ENCODE data around the gene MTM1.

Gene MTM1

DNA sequence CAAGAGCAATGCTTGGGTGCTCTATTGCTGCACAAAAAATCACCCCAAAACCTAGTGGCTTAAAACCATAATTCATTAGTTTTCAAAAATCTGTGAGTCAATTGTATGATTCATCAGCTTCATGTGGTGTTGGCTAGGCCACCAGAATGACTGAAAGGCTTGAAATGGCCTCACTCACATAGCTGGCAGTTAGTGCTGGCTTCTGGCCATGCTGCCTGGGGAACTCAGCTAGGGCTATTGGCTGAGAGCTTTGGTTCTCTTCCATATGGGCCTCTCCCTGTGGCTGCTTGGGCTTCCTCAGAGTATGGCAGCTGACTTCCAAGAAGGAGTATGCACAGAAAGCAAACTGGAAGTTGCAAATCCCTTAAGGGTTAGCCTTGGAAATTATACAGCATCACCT, 121.7 kb downstream of the MTM1 start:
- TF ChIP-seq TOX (CRISPR knock-in tag; IDR thresholded peaks at IDR 0.05; ENCODE audit: borderline replicate concordance), result no peak
- TF ChIP-seq, protein P1, sequence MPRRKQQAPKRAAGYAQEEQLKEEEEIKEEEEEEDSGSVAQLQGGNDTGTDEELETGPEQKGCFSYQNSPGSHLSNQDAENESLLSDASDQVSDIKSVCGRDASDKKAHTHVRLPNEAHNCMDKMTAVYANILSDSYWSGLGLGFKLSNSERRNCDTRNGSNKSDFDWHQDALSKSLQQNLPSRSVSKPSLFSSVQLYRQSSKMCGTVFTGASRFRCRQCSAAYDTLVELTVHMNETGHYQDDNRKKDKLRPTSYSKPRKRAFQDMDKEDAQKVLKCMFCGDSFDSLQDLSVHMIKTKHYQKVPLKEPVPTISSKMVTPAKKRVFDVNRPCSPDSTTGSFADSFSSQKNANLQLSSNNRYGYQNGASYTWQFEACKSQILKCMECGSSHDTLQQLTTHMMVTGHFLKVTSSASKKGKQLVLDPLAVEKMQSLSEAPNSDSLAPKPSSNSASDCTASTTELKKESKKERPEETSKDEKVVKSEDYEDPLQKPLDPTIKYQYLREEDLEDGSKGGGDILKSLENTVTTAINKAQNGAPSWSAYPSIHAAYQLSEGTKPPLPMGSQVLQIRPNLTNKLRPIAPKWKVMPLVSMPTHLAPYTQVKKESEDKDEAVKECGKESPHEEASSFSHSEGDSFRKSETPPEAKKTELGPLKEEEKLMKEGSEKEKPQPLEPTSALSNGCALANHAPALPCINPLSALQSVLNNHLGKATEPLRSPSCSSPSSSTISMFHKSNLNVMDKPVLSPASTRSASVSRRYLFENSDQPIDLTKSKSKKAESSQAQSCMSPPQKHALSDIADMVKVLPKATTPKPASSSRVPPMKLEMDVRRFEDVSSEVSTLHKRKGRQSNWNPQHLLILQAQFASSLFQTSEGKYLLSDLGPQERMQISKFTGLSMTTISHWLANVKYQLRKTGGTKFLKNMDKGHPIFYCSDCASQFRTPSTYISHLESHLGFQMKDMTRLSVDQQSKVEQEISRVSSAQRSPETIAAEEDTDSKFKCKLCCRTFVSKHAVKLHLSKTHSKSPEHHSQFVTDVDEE (CRISPR knock-in tag; IDR thresholded peaks at IDR 0.05), result no peak
- no peak for TF ChIP-seq TCF4 (CRISPR knock-in tag; IDR thresholded peaks at IDR 0.05; ENCODE audit: borderline replicate concordance)
- peak; percentile 13; the same call in 2 of the 3 replicates for ATAC-seq

DNA sequence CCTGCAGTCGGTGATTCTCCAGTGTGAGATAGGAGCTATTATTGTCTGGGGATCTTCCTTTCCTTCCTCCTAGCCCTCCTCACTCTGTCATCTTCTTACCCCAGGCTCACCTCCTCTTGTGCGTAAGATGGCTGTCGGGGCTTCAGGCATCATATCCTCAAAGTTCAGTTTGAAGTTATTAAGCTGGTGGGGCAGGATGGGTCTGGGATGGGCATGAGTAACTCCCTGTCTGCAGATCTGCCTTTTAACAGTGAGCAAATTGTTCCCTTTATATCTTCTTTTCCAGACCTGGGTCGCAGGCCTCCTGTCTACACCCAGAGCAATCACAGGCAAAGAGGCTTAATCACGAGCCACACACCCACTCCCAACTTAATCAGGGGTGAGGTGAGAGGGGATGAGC, 123.9 kb downstream of the MTM1 start:
- no peak for ATAC-seq
- TF ChIP-seq, protein P1 (CRISPR knock-in tag; IDR thresholded peaks at IDR 0.05), result no peak
- TF ChIP-seq ZC3H10 (CRISPR knock-in tag; IDR thresholded peaks at IDR 0.05) (no peak), ESRRG (CRISPR knock-in tag; IDR thresholded peaks at IDR 0.05) (no peak), OSR1 (CRISPR knock-in tag; IDR thresholded peaks at IDR 0.05) (no peak), ZNF8 (CRISPR knock-in tag; IDR thresholded peaks at IDR 0.05) (no peak)
- TF ChIP-seq, protein P2, sequence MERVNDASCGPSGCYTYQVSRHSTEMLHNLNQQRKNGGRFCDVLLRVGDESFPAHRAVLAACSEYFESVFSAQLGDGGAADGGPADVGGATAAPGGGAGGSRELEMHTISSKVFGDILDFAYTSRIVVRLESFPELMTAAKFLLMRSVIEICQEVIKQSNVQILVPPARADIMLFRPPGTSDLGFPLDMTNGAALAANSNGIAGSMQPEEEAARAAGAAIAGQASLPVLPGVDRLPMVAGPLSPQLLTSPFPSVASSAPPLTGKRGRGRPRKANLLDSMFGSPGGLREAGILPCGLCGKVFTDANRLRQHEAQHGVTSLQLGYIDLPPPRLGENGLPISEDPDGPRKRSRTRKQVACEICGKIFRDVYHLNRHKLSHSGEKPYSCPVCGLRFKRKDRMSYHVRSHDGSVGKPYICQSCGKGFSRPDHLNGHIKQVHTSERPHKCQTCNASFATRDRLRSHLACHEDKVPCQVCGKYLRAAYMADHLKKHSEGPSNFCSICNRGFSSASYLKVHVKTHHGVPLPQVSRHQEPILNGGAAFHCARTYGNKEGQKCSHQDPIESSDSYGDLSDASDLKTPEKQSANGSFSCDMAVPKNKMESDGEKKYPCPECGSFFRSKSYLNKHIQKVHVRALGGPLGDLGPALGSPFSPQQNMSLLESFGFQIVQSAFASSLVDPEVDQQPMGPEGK (CRISPR knock-in tag; IDR thresholded peaks at IDR 0.05; ENCODE audit: borderline replicate concordance), result no peak
- TF ChIP-seq, protein P3, sequence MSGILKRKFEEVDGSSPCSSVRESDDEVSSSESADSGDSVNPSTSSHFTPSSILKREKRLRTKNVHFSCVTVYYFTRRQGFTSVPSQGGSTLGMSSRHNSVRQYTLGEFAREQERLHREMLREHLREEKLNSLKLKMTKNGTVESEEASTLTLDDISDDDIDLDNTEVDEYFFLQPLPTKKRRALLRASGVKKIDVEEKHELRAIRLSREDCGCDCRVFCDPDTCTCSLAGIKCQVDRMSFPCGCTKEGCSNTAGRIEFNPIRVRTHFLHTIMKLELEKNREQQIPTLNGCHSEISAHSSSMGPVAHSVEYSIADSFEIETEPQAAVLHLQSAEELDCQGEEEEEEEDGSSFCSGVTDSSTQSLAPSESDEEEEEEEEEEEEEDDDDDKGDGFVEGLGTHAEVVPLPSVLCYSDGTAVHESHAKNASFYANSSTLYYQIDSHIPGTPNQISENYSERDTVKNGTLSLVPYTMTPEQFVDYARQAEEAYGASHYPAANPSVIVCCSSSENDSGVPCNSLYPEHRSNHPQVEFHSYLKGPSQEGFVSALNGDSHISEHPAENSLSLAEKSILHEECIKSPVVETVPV (CRISPR knock-in tag; IDR thresholded peaks at IDR 0.05), result no peak

DNA sequence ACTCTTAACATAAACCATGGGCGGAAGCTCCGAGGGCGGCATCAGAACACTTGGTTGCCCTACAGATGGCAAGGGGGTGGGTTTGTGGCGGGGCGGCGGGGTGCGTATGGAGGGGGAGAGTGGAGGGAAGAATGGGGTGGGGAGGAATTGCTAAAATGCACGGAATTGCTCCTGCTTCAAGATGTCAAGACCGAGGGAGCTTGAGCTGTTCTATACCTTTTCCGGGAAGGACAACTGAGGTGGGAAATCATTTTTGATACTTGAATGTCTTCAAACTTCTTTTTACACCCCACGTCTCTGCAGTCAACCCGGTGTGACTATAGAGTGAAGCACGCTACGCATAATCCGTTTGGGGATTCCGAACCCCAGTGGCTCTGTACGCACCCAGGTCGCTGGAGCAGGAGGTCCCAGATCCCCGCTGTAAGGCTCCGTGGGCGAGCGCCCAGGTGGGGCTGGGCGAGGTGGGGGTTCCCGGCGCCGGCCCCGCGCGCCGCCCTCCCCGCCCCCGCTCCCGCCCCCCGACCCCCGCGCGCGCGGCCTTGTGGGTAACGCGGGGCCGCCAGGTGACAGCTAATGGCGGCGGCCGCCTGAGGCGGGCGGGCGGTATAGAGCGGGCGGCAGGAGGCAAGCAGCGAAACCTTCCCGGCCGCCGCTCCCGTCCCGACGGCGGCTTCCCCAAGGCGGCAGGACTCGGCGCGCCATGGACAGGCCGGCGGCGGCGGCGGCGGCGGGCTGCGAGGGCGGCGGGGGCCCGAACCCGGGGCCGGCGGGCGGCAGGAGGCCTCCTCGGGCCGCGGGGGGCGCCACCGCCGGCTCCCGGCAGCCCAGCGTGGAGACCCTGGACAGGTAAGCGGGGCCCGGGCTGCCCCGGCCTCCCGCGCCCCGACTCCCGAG, 124.7 kb downstream of the MTM1 start, which contains the start of gene MTMR1:
TSS of gene MTMR1 (plus strand) at position 566 of the 894 bp plus-strand sequence. CDS start at position 701, 135 bp downstream.
- no peak; the same call in 2 of the 3 replicates for ATAC-seq
- TF ChIP-seq ARNTL (CRISPR knock-in tag; IDR thresholded peaks at IDR 0.05; ENCODE audit: borderline replicate concordance, low read depth), result no peak
- no peak for TF ChIP-seq ZNF565 (CRISPR knock-in tag; conservative IDR thresholded peaks at IDR 0.05; ENCODE audit: low read depth)
- TF ChIP-seq OSR1 (CRISPR knock-in tag; IDR thresholded peaks at IDR 0.05), result no peak
- no peak for TF ChIP-seq TOX (CRISPR knock-in tag; IDR thresholded peaks at IDR 0.05; ENCODE audit: borderline replicate concordance)
- no peak for TF ChIP-seq GLIS3 (CRISPR knock-in tag; IDR thresholded peaks at IDR 0.05)
- TF ChIP-seq, protein P1 (CRISPR knock-in tag; IDR thresholded peaks at IDR 0.05), result no peak
- TF ChIP-seq ZNF70 (CRISPR knock-in tag; IDR thresholded peaks at IDR 0.05), result no peak
- no peak for TF ChIP-seq BACH2 (CRISPR knock-in tag; IDR thresholded peaks at IDR 0.05; ENCODE audit: borderline replicate concordance)
